GM12864 (cell line): ENCODE measurements around the gene BARHL2.

ENCODE experiments used
- DNase-seq: peaks from one replicate; pipeline ENCODE4 v3.0.0-alpha.2; 2011; ENCODE audit warnings: low read depth
- H3K4me3 ChIP-seq: 2 replicates; pipeline ENCODE4 v1.5.1; 2011; ENCODE audit warnings: mild to moderate bottlenecking, low read depth, low read length, control low read depth
- CTCF ChIP-seq: IDR thresholded peaks from 2 replicates; pipeline ENCODE4 v1.5.1; 2011; ENCODE audit warnings: low read depth, mild to moderate bottlenecking, moderate library complexity, low read length, control low read depth, inconsistent platforms; ENCODE audit errors: missing control alignments

BARHL2 gene

GRCh38 chr1:90718411-90719329, 1.6 kb upstream of the BARHL2 start:
- DNase-seq, result no peak
- no peak overlapping the region for H3K4me3 ChIP-seq
- TF ChIP-seq CTCF, result no peak

GRCh38 chr1:90717665-90718410, 736 bp upstream of the BARHL2 start:
- no peak for TF ChIP-seq CTCF
- DNase-seq, result no peak
- no peak overlapping the region for H3K4me3 ChIP-seq

GRCh38 chr1:90717356-90717664, 208 bp upstream of the BARHL2 start:
- no peak for DNase-seq
- no peak overlapping the region for H3K4me3 ChIP-seq
- no peak for TF ChIP-seq CTCF

- DNase-seq, result no peak
- no peak for TF ChIP-seq CTCF
Observed at GRCh38 chr1:90716243-90716551, 905 bp downstream of the BARHL2 start.

GRCh38 chr1:90715309-90715708, 1.8 kb downstream of the BARHL2 start:
- no peak for TF ChIP-seq CTCF
- no peak overlapping the region for H3K4me3 ChIP-seq
- no peak for DNase-seq

More at GRCh38 chr1:90716243-90716551, 905 bp downstream of the BARHL2 start:
- no peak overlapping the region for H3K4me3 ChIP-seq

GRCh38 chr1:90714521-90714951, 2.6 kb downstream of the BARHL2 start:
- no peak overlapping the region for H3K4me3 ChIP-seq
- DNase-seq, result no peak
- TF ChIP-seq CTCF, result no peak
